ENCODE results near the gene RXFP4. TPM values are rescaled to one million over a fixed set of nuclear protein-coding genes. Genes with fewer than 3 reads are reported as not detected.
A peak's percentile ranks its signal among the peaks of the same experiment; 100 is the strongest.

Gene RXFP4
- total and polyA plus RNA-seq, 9 of the 15 experiments (the other 6 are each of a cell fraction or from before 2014, with no cell fraction given) = 0.64 TPM; not detected in 8

DNA sequence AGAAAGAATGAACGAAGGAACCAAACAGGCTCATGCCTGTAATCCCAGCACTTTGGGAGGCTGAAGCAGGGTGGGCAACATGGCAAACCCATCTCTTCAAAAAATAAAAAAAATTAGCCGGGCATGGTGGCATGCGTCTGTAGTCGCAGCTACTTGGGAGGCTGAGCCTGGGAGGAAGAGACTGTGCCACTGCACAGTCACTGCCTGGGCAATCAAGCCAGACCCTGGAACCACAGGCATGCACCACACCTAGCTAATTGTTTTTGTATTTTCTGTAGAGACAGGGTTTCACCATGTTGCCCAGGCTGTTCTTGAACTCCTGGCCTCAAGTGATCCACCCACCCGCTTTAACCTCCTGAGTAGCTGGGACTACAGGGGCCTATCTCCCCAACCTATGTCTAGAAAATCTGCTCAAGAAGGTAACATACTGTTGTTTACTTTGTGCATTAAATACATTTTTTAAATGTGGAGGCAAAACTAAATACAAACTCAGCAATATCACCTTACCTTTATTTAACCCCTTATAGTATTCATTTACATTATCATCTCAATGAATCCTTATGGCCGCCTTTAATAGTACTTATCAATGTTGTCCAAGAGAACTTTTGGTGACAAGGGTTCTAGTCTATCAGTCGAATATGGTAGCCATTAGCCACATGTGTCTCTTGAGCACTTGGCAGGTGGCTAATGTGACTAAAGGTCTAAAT is 10.0 kb upstream of the RXFP4 start:
- no TSS peak for BruUV-seq (replicated peaks)
- 77% methylated on average over 6 of the region's 7 CpGs for WGBS (ENCODE audit: insufficient coverage, low coverage, missing lambda C conversion rate)
- peak; percentile 43; the same call in 1 of the 2 replicates for TF ChIP-seq POLR2AphosphoS5 (IDR thresholded peaks at IDR 0.05; ENCODE audit: control insufficient read depth, insufficient read depth, low read depth, low read length)
- TF ChIP-seq MAFG (tag; conservative IDR thresholded peaks at IDR 0.05) = 0 out of 2 replicates have a peak, but pooled peaks have one; percentile 14
- TF ChIP-seq KDM5B (IDR thresholded peaks at IDR 0.05; ENCODE audit: insufficient replicate concordance, low read depth, low read length) = peak; percentile 12
- TF ChIP-seq, protein P1, sequence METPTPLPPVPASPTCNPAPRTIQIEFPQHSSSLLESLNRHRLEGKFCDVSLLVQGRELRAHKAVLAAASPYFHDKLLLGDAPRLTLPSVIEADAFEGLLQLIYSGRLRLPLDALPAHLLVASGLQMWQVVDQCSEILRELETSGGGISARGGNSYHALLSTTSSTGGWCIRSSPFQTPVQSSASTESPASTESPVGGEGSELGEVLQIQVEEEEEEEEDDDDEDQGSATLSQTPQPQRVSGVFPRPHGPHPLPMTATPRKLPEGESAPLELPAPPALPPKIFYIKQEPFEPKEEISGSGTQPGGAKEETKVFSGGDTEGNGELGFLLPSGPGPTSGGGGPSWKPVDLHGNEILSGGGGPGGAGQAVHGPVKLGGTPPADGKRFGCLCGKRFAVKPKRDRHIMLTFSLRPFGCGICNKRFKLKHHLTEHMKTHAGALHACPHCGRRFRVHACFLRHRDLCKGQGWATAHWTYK (CRISPR knock-in tag; IDR thresholded peaks at IDR 0.05) = no peak
- TF ChIP-seq C11orf30 (IDR thresholded peaks at IDR 0.05; ENCODE audit: low read depth) = peak; percentile 50; the same call in 1 of the 2 replicates
- TF ChIP-seq, protein P2, sequence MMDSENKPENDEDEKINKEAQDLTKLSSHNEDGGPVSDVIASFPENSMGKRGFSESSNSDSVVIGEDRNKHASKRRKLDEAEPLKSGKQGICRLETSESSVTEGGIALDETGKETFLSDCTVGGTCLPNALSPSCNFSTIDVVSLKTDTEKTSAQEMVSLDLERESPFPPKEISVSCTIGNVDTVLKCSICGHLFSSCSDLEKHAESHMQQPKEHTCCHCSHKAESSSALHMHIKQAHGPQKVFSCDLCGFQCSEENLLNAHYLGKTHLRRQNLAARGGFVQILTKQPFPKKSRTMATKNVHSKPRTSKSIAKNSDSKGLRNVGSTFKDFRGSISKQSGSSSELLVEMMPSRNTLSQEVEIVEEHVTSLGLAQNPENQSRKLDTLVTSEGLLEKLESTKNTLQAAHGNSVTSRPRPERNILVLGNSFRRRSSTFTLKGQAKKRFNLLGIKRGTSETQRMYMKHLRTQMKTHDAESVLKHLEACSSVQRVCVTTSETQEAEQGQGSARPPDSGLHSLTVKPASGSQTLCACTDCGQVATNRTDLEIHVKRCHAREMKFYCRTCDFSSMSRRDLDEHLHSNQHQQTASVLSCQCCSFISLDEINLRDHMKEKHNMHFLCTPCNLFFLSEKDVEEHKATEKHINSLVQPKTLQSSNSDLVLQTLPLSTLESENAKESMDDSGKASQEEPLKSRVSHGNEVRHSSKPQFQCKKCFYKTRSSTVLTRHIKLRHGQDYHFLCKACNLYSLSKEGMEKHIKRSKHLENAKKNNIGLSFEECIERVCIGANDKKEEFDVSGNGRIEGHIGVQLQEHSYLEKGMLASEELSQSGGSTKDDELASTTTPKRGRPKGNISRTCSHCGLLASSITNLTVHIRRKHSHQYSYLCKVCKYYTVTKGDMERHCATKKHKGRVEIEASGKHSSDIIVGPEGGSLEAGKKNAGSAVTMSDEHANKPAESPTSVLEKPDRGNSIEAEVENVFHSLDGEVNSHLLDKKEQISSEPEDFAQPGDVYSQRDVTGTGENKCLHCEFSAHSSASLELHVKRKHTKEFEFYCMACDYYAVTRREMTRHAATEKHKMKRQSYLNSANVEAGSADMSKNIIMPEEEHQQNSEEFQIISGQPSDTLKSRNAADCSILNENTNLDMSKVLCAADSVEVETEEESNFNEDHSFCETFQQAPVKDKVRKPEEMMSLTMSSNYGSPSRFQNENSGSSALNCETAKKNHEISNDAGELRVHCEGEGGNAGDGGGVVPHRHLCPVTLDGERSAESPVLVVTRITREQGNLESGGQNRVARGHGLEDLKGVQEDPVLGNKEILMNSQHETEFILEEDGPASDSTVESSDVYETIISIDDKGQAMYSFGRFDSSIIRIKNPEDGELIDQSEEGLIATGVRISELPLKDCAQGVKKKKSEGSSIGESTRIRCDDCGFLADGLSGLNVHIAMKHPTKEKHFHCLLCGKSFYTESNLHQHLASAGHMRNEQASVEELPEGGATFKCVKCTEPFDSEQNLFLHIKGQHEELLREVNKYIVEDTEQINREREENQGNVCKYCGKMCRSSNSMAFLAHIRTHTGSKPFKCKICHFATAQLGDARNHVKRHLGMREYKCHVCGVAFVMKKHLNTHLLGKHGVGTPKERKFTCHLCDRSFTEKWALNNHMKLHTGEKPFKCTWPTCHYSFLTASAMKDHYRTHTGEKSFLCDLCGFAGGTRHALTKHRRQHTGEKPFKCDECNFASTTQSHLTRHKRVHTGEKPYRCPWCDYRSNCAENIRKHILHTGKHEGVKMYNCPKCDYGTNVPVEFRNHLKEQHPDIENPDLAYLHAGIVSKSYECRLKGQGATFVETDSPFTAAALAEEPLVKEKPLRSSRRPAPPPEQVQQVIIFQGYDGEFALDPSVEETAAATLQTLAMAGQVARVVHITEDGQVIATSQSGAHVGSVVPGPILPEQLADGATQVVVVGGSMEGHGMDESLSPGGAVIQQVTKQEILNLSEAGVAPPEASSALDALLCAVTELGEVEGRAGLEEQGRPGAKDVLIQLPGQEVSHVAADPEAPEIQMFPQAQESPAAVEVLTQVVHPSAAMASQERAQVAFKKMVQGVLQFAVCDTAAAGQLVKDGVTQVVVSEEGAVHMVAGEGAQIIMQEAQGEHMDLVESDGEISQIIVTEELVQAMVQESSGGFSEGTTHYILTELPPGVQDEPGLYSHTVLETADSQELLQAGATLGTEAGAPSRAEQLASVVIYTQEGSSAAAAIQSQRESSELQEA (IDR thresholded peaks at IDR 0.05; ENCODE audit: low read depth) = no peak
- no peak for TF ChIP-seq ZNF143 (CRISPR knock-in tag; IDR thresholded peaks at IDR 0.05)
- no peak for TF ChIP-seq PHB2 (IDR thresholded peaks at IDR 0.05; ENCODE audit: low read depth)
- TF ChIP-seq RBFOX2 (IDR thresholded peaks at IDR 0.05; ENCODE audit: low read depth, low read length) = peak; percentile 39; the same call in 1 of the 2 replicates
- TF ChIP-seq ZNF316 (IDR thresholded peaks at IDR 0.05) = peak; percentile 71
- 0 out of 2 replicates have a peak, but pooled peaks have one; percentile 45 for TF ChIP-seq POLR2A (conservative IDR thresholded peaks at IDR 0.05)
- TF ChIP-seq SUPT5H (IDR thresholded peaks at IDR 0.05) = 0 out of 2 replicates have a peak, but pooled peaks have one; percentile 22
- FAIRE-seq (no peak), ATAC-seq (no peak), DNase-seq (ENCODE audit: extremely low read depth in 1 of 4, low spot score in 3 of 4) (no peak)
- no peak overlapping the region for H2AFZ ChIP-seq (ENCODE audit: low read depth, low read length)
- ChIA-PET POLR2A (interaction anchor here (0.6 to 6.3 kb wide), 15 partner anchors 10 to 167 kb away, joined by 3 to 100 read pairs (median 4); no protein-coding TSS in a partner anchor), CTCF (ENCODE audit: low intra/inter-chr PET ratio) (no interaction called here)
- H3K9ac ChIP-seq (ENCODE audit: insufficient read depth in 1 of 2, low read depth in 2 of 2, low read length in 2 of 2) = peak overlapping the region; percentile 2 to 69; a peak in 1 of 4 replicates
- 0 out of 2 replicates have a peak, but pooled peaks cover 5% of the 10 kb centered on the region for H4K20me1 ChIP-seq (replicated peaks; ENCODE audit: control insufficient read depth, insufficient read depth, low read length)
- in situ Hi-C loops (cut with MboI) (loop anchor here (5.0 kb wide), 1 partner anchor 136 kb away; no protein-coding TSS in a partner anchor), intact Hi-C loops (cut with micrococcal nuclease) (loop anchor here (2.0 to 10.0 kb wide), 2 partner anchors 73 to 193 kb away; partner anchors contain the start of gene SYT11)
- peaks cover 12 to 13% of the 10 kb centered on the region in 2 experiments; a peak in 4 of 5 replicates for H3K4me1 ChIP-seq (replicated peaks in 1 of 2; ENCODE audit: control insufficient read depth in 2 of 2, insufficient read depth in 2 of 2, low read length in 2 of 2)
- no peaks in the 10 kb centered on the region for H3K9me3 ChIP-seq (replicated peaks; ENCODE audit: control insufficient read depth, insufficient read depth, low read depth, low read length)
- no peaks in the 10 kb centered on the region for H3K27me3 ChIP-seq (ENCODE audit: control insufficient read depth in 2 of 2, insufficient read depth in 2 of 2, low read length in 2 of 2)
- H3K4me2 ChIP-seq (ENCODE audit: insufficient read depth, low read length) = peak overlapping the region; percentile 37
- no peak overlapping the region for H3K27ac ChIP-seq (ENCODE audit: extremely low read depth, low read depth, low read length)
- H3K4me3 ChIP-seq = no peak overlapping the region
- H3K79me2 ChIP-seq (ENCODE audit: control insufficient read depth, insufficient read depth, low read length) = peaks cover 72% of the 10 kb centered on the region
- H3K36me3 ChIP-seq (ENCODE audit: control insufficient read depth, insufficient read depth, low read length) = peaks cover 73% of the 10 kb centered on the region
- H3K9me1 ChIP-seq (ENCODE audit: control insufficient read depth, insufficient read depth, low read length) = no peaks in the 10 kb centered on the region
